A549 (cell line): ENCODE data around the gene ATL2. TPM values are rescaled to one million over a fixed set of nuclear protein-coding genes. Genes with fewer than 3 reads are reported as not detected.

Experiments used
- ATAC-seq, 2 experiments: fragments of 200-7000 bp in 1 of 2; fragments of >200 bp in 1 of 2; cut with Nextera tagmentation in 1 of 2; cut with Tn5 transposase in 1 of 2; 3 replicates each; pipeline versions ENCODE4 v1.8.0 to v1.9.1; 2018 to 2020; ENCODE audit warnings: mild to moderate bottlenecking in 1 of 2, moderate library complexity in 1 of 2
- CTCF ChIA-PET: fragments of 300-600 bp; sonication (Branson Sonifier 250); formaldehyde crosslinking; extraction: SDS; loops from one replicate; lab custom pipeline; 2021; ENCODE audit warnings: antibody characterized with exemption, inconsistent platforms; lab: Yijun Ruan, JAX
- POLR2A ChIA-PET: fragments of 350-600 bp; formaldehyde crosslinking; extraction: SDS; loops from one replicate; lab custom pipeline; 2021; ENCODE audit warnings: antibody characterized with exemption, inconsistent platforms; lab: Yijun Ruan, JAX
- DNase-seq, 2 experiments: peaks; one replicate each; pipeline versions ENCODE4 v3.0.0 to v3.0.0-alpha.2; 2011 to 2016; ENCODE audit warnings: low read depth in 1 of 2, low spot score in 1 of 2
- FAIRE-seq: peaks from 2 replicates; lab custom pipeline; 2011; peaks lifted over from hg19 to GRCh38; lab: Jason Lieb, UNC
- H3K27ac ChIP-seq, 2 experiments: fragments of >200 bp; sonication (Bioruptor Twin); formaldehyde crosslinking; 3 replicates each; pipeline ENCODE4 v1.5.1; 2016 to 2017
- H3K4me1 ChIP-seq: fragments of >200 bp; sonication (Bioruptor Twin); formaldehyde crosslinking; 3 replicates; pipeline ENCODE4 v1.6.1; 2016
- H3K4me2 ChIP-seq: fragments of >200 bp; sonication (Bioruptor Twin); formaldehyde crosslinking; 3 replicates; pipeline ENCODE4 v1.6.1; 2016
- H3K4me3 ChIP-seq: fragments of >200 bp; sonication (Bioruptor Twin); formaldehyde crosslinking; 3 replicates; pipeline ENCODE4 v1.5.1; 2016
- H3K9me3 ChIP-seq: fragments of >200 bp; sonication (Bioruptor Twin); formaldehyde crosslinking; 3 replicates; pipeline ENCODE4 v1.6.1; 2016
- BHLHE40 ChIP-seq: IDR thresholded peaks from 2 replicates; pipeline ENCODE4 v1.6.1; 2012; ENCODE audit warnings: low read depth, low read length, inconsistent platforms
- CEBPB ChIP-seq, 2 experiments: fragments of >200 bp in 1 of 2; sonication (Bioruptor Twin) in 1 of 2; formaldehyde crosslinking in 1 of 2; IDR thresholded peaks; 2 replicates each; pipeline ENCODE4 v1.6.1; 2012 to 2016
- CHD2 ChIP-seq: fragments of 150-350 bp; IDR thresholded peaks from 2 replicates; pipeline ENCODE4 v1.6.1; 2014; ENCODE audit warnings: low read length; ENCODE audit not compliant: partially characterized antibody
- EHF ChIP-seq: fragments of 250-450 bp; sonication (Bioruptor Pico); IDR thresholded peaks from 2 replicates; pipeline ENCODE4 v1.5.0; 2020; ENCODE audit warnings: mild to moderate bottlenecking
- EP300 ChIP-seq, 2 experiments: fragments of >200 bp; sonication (Bioruptor Twin); formaldehyde crosslinking; IDR thresholded peaks; 2 replicates in 1 of 2; 3 replicates in 1 of 2; pipeline ENCODE4 v1.6.1; 2016 to 2017
- FOSL2 ChIP-seq, 2 experiments: fragments of 450-650 bp in 1 of 2; fragments of >200 bp in 1 of 2; sonication (Bioruptor Twin) in 1 of 2; formaldehyde crosslinking; IDR thresholded peaks; 2 replicates each; pipeline versions ENCODE4 v1.5.0 to v1.6.1; 2016 to 2020; ENCODE audit warnings: mild to moderate bottlenecking in 1 of 2, moderate library complexity in 1 of 2
- GATA3 ChIP-seq: IDR thresholded peaks from 2 replicates; pipeline ENCODE4 v1.6.1; 2012; ENCODE audit warnings: borderline replicate concordance
- HDAC2 ChIP-seq: fragments of 200-600 bp; sonication (generic); IDR thresholded peaks from 2 replicates; pipeline ENCODE4 v1.6.1; 2016
- HOXB5 ChIP-seq: fragments of 250-450 bp; sonication (Bioruptor Pico); IDR thresholded peaks from 2 replicates; pipeline ENCODE4 v1.5.0; 2020; ENCODE audit warnings: mild to moderate bottlenecking, moderate library complexity
- MAFK ChIP-seq: fragments of 450-650 bp; IDR thresholded peaks from 2 replicates; pipeline ENCODE4 v1.6.1; 2014; ENCODE audit not compliant: partially characterized antibody
- NFE2L2 ChIP-seq: fragments of 150-350 bp; conservative IDR thresholded peaks from 2 replicates; pipeline ENCODE4 v1.6.1; 2014; ENCODE audit warnings: low read length
- NR3C1 ChIP-seq: fragments of >200 bp; sonication (Bioruptor Twin); formaldehyde crosslinking; IDR thresholded peaks from 3 replicates; pipeline ENCODE4 v1.6.1; 2017
- POLR2A ChIP-seq: IDR thresholded peaks from 2 replicates; pipeline ENCODE4 v1.6.1; 2012; ENCODE audit warnings: mild to moderate bottlenecking, low read length
- RNF2 ChIP-seq: fragments of 200-600 bp; sonication (generic); IDR thresholded peaks from 2 replicates; pipeline ENCODE4 v1.6.1; 2016; ENCODE audit warnings: low read depth, mild to moderate bottlenecking, antibody characterized with exemption, moderate library complexity, borderline replicate concordance
- ZC3H11A ChIP-seq: fragments of 450-650 bp; IDR thresholded peaks from 2 replicates; pipeline ENCODE4 v1.6.1; 2014; ENCODE audit warnings: antibody characterized with exemption, mild to moderate bottlenecking
- ZFP36 ChIP-seq: fragments of 450-650 bp; IDR thresholded peaks from 2 replicates; pipeline ENCODE4 v1.6.1; 2014; ENCODE audit warnings: borderline replicate concordance; ENCODE audit not compliant: partially characterized antibody
- ZNF302 ChIP-seq: fragments of 250-450 bp; sonication (Bioruptor Pico); IDR thresholded peaks from 2 replicates; pipeline ENCODE4 v1.9.0; 2021; ENCODE audit warnings: inconsistent platforms, mild to moderate bottlenecking, moderate library complexity
- ZSCAN20 ChIP-seq: fragments of 250-450 bp; sonication (Bioruptor Pico); IDR thresholded peaks from 2 replicates; pipeline ENCODE4 v1.8.0; 2022; ENCODE audit warnings: mild to moderate bottlenecking, moderate library complexity
- WGBS: methylation state at CpG from one replicate; pipeline ENCODE4 v1.1.6; 2017; ENCODE audit errors: missing lambda C conversion rate; 5-methylcytosine and 5-hydroxymethylcytosine counted together
- polyA plus RNA-seq, 4 experiments: library from polyadenylated mRNA; depleted of rRNA in 3 of 4; stranded (reverse); fragments of >200 nt; fragmentation: RNase III in 1 of 4; extraction: RNeasy Plus Mini Kit Qiagen cat#74134 plus additional on column Dnase treatment in 1 of 4; gene quantifications; 2 replicates in 3 of 4; 3 replicates in 1 of 4; pipeline ENCODE4 v1.2.3, GENCODE V29; 2011 to 2017
- TF ChIP-seq, protein P1 (sequence below): fragments of 450-650 bp; IDR thresholded peaks from 2 replicates; pipeline ENCODE4 v1.6.1; 2014; ENCODE audit warnings: antibody characterized with exemption
- TF ChIP-seq, protein P2 (sequence below): IDR thresholded peaks from 2 replicates; pipeline ENCODE4 v1.6.1; 2012
- TF ChIP-seq, protein P3 (sequence below): fragments of >200 bp; sonication (Bioruptor Twin); formaldehyde crosslinking; IDR thresholded peaks from 3 replicates; pipeline ENCODE4 v1.5.1; 2016

Gene ATL2
- polyA plus RNA-seq, 2 of the 4 experiments (the other 2 are of a cell fraction) = 77.6 to 85.3 TPM

DNA sequence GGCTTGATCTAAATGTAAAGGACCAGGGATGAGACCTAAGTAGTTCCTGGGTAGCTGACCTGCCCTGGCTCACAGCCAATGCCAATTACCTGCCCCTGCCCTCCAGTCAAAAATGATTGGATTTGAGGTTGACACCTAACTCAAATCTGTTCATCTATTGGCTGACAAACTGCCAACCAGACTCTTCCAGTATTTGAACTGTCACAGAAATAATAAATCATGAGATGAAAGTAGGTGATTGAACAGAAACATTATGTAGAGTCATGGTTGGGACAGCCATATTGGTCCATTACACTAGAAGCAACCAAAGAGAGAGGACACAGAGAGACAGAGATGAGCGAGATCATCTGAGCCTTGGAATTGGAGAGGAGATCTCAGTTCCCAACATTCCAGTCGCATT is 109.1 kb downstream of the ATL2 start:
- TF ChIP-seq HDAC2 (no peak), EHF (no peak), HOXB5 (no peak), CHD2 (no peak), ZSCAN20 (no peak)
- TF ChIP-seq, protein P1, sequence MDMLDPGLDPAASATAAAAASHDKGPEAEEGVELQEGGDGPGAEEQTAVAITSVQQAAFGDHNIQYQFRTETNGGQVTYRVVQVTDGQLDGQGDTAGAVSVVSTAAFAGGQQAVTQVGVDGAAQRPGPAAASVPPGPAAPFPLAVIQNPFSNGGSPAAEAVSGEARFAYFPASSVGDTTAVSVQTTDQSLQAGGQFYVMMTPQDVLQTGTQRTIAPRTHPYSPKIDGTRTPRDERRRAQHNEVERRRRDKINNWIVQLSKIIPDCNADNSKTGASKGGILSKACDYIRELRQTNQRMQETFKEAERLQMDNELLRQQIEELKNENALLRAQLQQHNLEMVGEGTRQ = no peak
- TF ChIP-seq, protein P2, sequence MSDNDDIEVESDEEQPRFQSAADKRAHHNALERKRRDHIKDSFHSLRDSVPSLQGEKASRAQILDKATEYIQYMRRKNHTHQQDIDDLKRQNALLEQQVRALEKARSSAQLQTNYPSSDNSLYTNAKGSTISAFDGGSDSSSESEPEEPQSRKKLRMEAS = no peak
- POLR2A ChIA-PET = no interaction called here
- no peak for FAIRE-seq

DNA sequence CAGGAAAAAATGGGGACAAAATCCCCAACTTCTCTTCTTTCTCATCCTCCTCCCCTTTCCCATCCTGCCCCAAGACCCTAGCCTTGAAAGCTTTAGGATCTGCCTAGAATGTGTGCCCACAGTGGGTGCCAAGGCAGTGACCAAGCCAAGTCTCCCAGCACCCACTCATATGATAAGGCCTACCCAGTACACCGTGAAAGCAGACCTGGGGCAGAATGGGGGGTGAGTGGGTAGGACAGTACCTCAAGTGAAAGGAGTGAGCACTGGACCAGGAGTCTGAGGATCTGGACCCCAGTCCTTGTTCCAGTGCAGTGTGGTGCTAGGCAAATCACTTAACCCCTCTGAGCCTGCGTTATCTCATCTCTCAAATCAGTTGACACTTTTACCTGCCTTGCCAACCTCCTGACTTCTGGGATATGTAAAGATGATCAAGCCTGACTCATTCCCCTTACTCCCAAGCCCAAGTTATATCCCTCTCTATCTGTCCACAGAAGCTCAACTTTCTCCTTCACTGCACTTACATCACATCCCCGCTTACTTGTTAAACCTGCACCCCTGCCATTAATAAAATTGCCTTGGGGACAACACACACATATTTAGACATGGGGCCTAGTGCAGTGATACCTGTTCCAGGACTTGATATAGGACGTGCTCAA is 109.7 kb downstream of the ATL2 start:
- Histone ChIP-seq H3K4me3 (no peak overlapping the region), H3K4me1 (no peaks in the 10 kb centered on the region)
- TF ChIP-seq EP300 (IDR thresholded peaks at IDR 0.05) (no peak), MAFK (no peak), ZFP36 (no peak), EHF (no peak), CEBPB (IDR thresholded peaks at IDR 0.05) (no peak), BHLHE40 (no peak), NR3C1 (no peak), HOXB5 (no peak), FOSL2 (IDR thresholded peaks at IDR 0.05) (no peak), FOSL2 (CRISPR knock-in tag; IDR thresholded peaks at IDR 0.05) (no peak), POLR2A (no peak), RNF2 (no peak), ZC3H11A (no peak), NFE2L2 (no peak), ZSCAN20 (no peak), GATA3 (no peak), ZNF302 (CRISPR knock-in tag) (no peak)
- TF ChIP-seq, protein P1 = no peak
- TF ChIP-seq, protein P3, sequence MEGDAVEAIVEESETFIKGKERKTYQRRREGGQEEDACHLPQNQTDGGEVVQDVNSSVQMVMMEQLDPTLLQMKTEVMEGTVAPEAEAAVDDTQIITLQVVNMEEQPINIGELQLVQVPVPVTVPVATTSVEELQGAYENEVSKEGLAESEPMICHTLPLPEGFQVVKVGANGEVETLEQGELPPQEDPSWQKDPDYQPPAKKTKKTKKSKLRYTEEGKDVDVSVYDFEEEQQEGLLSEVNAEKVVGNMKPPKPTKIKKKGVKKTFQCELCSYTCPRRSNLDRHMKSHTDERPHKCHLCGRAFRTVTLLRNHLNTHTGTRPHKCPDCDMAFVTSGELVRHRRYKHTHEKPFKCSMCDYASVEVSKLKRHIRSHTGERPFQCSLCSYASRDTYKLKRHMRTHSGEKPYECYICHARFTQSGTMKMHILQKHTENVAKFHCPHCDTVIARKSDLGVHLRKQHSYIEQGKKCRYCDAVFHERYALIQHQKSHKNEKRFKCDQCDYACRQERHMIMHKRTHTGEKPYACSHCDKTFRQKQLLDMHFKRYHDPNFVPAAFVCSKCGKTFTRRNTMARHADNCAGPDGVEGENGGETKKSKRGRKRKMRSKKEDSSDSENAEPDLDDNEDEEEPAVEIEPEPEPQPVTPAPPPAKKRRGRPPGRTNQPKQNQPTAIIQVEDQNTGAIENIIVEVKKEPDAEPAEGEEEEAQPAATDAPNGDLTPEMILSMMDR = no peak
- TF ChIP-seq, all 56 proteins: peak for 0
- Histone ChIP-seq H3K27ac (no peak overlapping the region), H3K9me3 (no peaks in the 10 kb centered on the region), H3K4me2 (no peak overlapping the region)
- FAIRE-seq (no peak), DNase-seq (no peak), ATAC-seq (no peak)
- ChIA-PET CTCF (interaction anchor here (1.1 to 6.0 kb wide), 3 partner anchors 9 to 191 kb away, joined by 3 to 32 read pairs (median 5); no protein-coding TSS in a partner anchor), POLR2A (no interaction called here)
- WGBS = 82% methylated on average over 4 of the region's 4 CpGs

More for the DNA sequence above, 109.1 kb downstream of the ATL2 start:
- ATAC-seq (no peak), DNase-seq (no peak)
- 88% methylated on average over 2 of the region's 2 CpGs for WGBS
- Histone ChIP-seq H3K9me3 (no peaks in the 10 kb centered on the region), H3K27ac (no peak overlapping the region), H3K4me1 (no peaks in the 10 kb centered on the region), H3K4me3 (no peak overlapping the region), H3K4me2 (no peak overlapping the region)
- CTCF ChIA-PET = interaction anchor here (1.1 to 1.7 kb wide), 2 partner anchors 152 to 191 kb away, joined by 3 to 5 read pairs; no protein-coding TSS in a partner anchor
